Epithelial cell of prostate (primary cell): ENCODE results near the gene AAMP.

ENCODE experiments used
- DNase-seq: peaks from one replicate; pipeline ENCODE4 v3.0.0-alpha.2; 2011; ENCODE audit warnings: low read depth, low spot score
- H3K27ac ChIP-seq: fragments of 450-650 bp; 2 replicates; pipeline ENCODE4 v1.5.1; 2017; ENCODE audit warnings: mild to moderate bottlenecking

AAMP gene

GRCh38 chr2:218295029-218295428 is 25.1 kb upstream of the AAMP start:
- no peak for DNase-seq
- H3K27ac ChIP-seq = peak overlapping the region; percentile 99

GRCh38 chr2:218294430-218295022 is 24.6 kb upstream of the AAMP start:
- H3K27ac ChIP-seq = peak overlapping the region; percentile 99
- DNase-seq = no peak

GRCh38 chr2:218293715-218294429 is 23.9 kb upstream of the AAMP start:
- DNase-seq = no peak
- H3K27ac ChIP-seq = peak overlapping the region; percentile 99

GRCh38 chr2:218292048-218293014 is 22.4 kb upstream of the AAMP start, which contains the start of gene TMBIM1:
TSS of gene TMBIM1 (minus strand) at chr2:218292503. CDS start at chr2:218282141, 10,362 bp downstream.
- DNase-seq = no peak
- H3K27ac ChIP-seq = peak within 1 kb of the TSS; percentile 99

GRCh38 chr2:218291318-218292047 is 21.5 kb upstream of the AAMP start:
- DNase-seq = no peak
- H3K27ac ChIP-seq = peak overlapping the region; percentile 99

- DNase-seq = no peak
- peak overlapping the region; percentile 99 for H3K27ac ChIP-seq
Measured at GRCh38 chr2:218290316-218291261, 20.7 kb upstream of the AAMP start.

GRCh38 chr2:218289639-218290315 is 19.8 kb upstream of the AAMP start:
- no peak for DNase-seq
- H3K27ac ChIP-seq = peak overlapping the region; percentile 99

GRCh38 chr2:218286570-218287459 is 16.9 kb upstream of the AAMP start:
- H3K27ac ChIP-seq = peak overlapping the region; percentile 99
- peak; percentile 94 for DNase-seq

GRCh38 chr2:218285604-218286003 is 15.7 kb upstream of the AAMP start:
- DNase-seq = no peak
- peak overlapping the region; percentile 99 for H3K27ac ChIP-seq

- H3K27ac ChIP-seq = peak overlapping the region; percentile 99
- DNase-seq = no peak
Measured at GRCh38 chr2:218284106-218284811, 14.3 kb upstream of the AAMP start.

- peak overlapping the region; percentile 99 for H3K27ac ChIP-seq
- DNase-seq = no peak
Measured at GRCh38 chr2:218282173-218282991, 12.4 kb upstream of the AAMP start.

- peak overlapping the region; percentile 99 for H3K27ac ChIP-seq
Measured at GRCh38 chr2:218281449-218281848, 11.5 kb upstream of the AAMP start.

GRCh38 chr2:218280260-218280870 is 10.4 kb upstream of the AAMP start:
- DNase-seq = no peak
- peak overlapping the region; percentile 99 for H3K27ac ChIP-seq

More at GRCh38 chr2:218281449-218281848, 11.5 kb upstream of the AAMP start:
- no peak for DNase-seq

- H3K27ac ChIP-seq = peak overlapping the region; percentile 99
- DNase-seq = no peak
Measured at GRCh38 chr2:218278531-218279360, 8.8 kb upstream of the AAMP start.

- H3K27ac ChIP-seq = peak overlapping the region; percentile 99
- DNase-seq = no peak
Measured at GRCh38 chr2:218277921-218278320, 8.0 kb upstream of the AAMP start.
